IPS DF 19.7 (cell line): ENCODE results near the gene FGF22.
"Not testable (repeated sequence)": the region's sequence is repeated elsewhere in the genome, so short reads cannot be mapped to it uniquely, and the experiment has no call there.

ENCODE experiments used
- DNase-seq: peaks from one replicate; pipeline ENCODE4 v3.0.0-alpha.2; 2013; ENCODE audit warnings: low read depth, low spot score

The FGF22 gene

GRCh38 chr19:607301-608154 is 32.2 kb upstream of the FGF22 start:
- DNase-seq = no peak

GRCh38 chr19:608155-609003 is 31.3 kb upstream of the FGF22 start:
- DNase-seq = no peak

- no peak for DNase-seq
Measured at GRCh38 chr19:609004-609346, 30.7 kb upstream of the FGF22 start.

GRCh38 chr19:610071-610800 is 29.4 kb upstream of the FGF22 start:
- no peak for DNase-seq

- DNase-seq = no peak
Measured at GRCh38 chr19:610801-611480, 28.7 kb upstream of the FGF22 start.

GRCh38 chr19:611481-611868 is 28.2 kb upstream of the FGF22 start:
- no peak for DNase-seq

GRCh38 chr19:612941-613340 is 26.7 kb upstream of the FGF22 start:
- DNase-seq = no peak

GRCh38 chr19:613732-614567 is 25.7 kb upstream of the FGF22 start:
- no peak for DNase-seq

- no peak for DNase-seq
Measured at GRCh38 chr19:615619-616018, 24.1 kb upstream of the FGF22 start.

GRCh38 chr19:616062-616700 is 23.5 kb upstream of the FGF22 start:
- no peak for DNase-seq

GRCh38 chr19:616747-617526 is 22.7 kb upstream of the FGF22 start:
- DNase-seq = no peak

GRCh38 chr19:617551-618246 is 22.0 kb upstream of the FGF22 start:
- no peak for DNase-seq

- no peak for DNase-seq
Measured at GRCh38 chr19:618247-618619, 21.4 kb upstream of the FGF22 start.

- no peak for DNase-seq
Measured at GRCh38 chr19:618674-619285, 20.9 kb upstream of the FGF22 start.

GRCh38 chr19:619286-620002 is 20.2 kb upstream of the FGF22 start:
- DNase-seq = no peak

GRCh38 chr19:620166-620862 is 19.4 kb upstream of the FGF22 start:
- DNase-seq = no peak

- DNase-seq = not testable (repeated sequence)
Measured at GRCh38 chr19:621191-621590, 18.5 kb upstream of the FGF22 start.
